ENCODE data around the gene CCDC177.
A peak's percentile ranks its signal among the peaks of the same experiment; 100 is the strongest.

CCDC177 gene

DNA sequence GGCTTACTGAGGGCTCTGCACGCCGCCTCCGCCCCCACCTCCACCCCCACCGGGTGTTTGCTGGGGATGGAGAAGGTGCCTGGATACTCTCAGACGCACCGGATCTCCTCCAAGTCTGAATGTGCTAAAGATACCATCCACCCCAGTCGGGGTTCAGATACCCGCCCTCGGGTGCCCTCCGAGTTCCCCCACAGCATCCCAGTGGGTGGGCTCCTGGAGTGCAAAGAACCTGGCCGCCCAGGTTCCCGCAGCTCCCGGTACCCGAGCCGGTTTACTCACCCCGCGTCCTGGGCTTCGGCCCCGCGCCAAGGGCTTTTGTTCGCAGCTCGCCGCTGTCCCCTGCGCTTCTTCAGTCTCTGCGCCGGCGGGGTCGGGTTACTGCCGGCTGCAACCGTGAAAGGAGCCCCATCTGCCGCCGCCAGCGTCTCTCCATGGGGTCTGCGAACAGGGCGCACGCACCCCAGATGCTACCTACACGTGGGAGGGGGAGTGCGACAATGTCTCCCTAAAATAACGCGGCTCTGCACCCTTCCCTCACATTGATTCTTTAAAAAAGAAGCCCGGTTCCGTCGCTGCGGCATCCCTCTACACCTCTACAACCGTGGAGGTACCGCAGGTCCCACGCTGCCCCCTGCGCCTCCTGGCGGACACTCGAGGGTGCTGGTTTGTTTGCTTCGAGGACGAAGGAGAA, at the start of gene CCDC177:
CCDC177 (minus strand) TSS at position 609 of the 691 bp plus-strand sequence. CDS start 1,249 bp downstream, outside the sequence.
- DNase-seq (ENCODE audit: low spot score): no peak

- no peak for DNase-seq (ENCODE audit: low spot score)
Observed at GRCh38 chr14:69624136-69624535, 49.5 kb upstream of the CCDC177 start.

GRCh38 chr14:69620981-69621380, 46.3 kb upstream of the CCDC177 start:
- DNase-seq (ENCODE audit: low spot score): no peak

- DNase-seq (ENCODE audit: low spot score): no peak
Observed at GRCh38 chr14:69620211-69620611, 45.5 kb upstream of the CCDC177 start.

GRCh38 chr14:69619012-69619411, 44.3 kb upstream of the CCDC177 start:
- DNase-seq (ENCODE audit: low spot score): no peak

DNA sequence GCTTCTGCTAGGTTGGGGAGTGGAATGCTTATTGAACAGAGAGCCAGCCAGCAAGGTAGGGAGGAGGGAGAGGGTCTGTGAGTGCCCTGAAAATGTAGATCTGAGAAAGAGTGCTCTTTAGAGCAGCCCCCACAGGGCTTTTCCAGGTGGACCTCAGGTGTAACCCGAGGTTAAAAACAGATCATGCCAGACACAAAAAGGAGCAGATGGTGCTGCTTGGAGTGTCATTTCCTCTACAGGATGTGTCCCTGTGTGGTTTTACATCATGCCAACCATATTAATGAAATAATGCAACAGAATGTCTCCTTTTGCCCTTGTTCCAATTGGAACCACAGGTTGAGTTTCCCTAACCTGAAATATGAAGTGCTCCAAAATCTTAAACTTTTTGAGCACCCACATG, 43.1 kb upstream of the CCDC177 start:
- no peak for DNase-seq (ENCODE audit: low spot score)

DNA sequence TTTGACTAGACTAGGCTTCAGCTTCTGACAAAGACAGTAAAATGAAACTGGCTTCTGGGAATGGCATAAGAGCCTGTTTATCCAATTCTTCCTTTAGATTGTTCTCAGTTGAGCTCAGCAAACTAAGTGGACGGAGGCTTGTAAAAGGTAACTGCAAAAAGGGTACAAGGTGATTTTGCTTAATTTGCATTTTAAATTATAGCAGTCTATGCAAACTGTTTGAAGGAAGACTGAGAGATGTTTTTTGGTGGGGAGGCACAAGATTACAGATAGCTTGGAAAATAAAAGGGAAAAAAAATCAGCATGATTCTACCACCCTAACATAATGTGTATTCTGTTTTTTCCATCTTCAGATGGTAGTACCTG, 41.7 kb upstream of the CCDC177 start:
- DNase-seq (ENCODE audit: low spot score): no peak

DNA sequence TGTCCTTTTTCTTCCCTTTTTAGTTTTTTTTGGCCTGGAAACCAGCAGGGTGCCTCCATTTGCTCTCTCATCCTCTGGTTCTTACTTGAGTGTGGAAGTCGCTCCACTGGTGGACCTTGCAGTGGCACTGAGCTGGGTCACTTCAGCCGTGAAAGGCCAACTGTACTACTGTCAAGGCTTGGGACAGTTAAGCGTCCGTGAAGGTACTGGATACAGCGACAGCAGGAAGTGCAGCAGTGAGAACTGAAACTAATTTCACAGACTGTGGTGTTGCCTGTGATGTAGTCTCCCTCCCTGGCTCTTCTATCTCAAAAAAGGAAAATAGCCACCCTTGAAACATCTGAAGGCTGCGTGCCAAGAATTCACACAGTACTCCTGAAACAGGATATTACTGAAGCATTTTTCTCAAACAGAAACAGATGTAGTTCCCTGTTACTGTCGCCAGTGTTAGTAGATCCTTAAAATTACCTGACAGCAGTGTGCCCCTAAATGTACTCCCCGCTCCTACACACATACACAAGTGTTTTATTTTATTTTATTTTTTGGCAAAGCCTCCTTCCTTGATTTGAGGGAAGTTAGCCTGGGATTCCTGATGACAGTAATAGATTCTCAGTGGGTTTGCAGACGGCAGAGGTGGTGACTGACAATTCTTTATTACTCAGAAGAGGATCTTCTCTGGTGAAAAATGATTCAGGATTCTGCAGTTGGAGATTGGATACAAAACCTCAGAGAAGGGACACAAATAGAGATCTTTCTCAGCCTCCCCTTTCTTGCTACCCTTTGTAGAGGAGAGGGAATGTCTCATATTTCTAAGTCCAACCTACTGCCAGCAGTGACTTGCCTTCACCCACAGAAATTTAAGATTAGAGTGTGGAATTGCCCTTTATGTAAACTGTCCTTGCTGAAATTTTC, 41.1 kb upstream of the CCDC177 start:
- DNase-seq (ENCODE audit: low spot score): peak; percentile 70

GRCh38 chr14:69615121-69615495, 40.4 kb upstream of the CCDC177 start:
- DNase-seq (ENCODE audit: low spot score): no peak

GRCh38 chr14:69614592-69614991, 39.9 kb upstream of the CCDC177 start:
- DNase-seq (ENCODE audit: low spot score): peak; percentile 69

GRCh38 chr14:69613312-69614073, 38.8 kb upstream of the CCDC177 start:
- no peak for DNase-seq (ENCODE audit: low spot score)

GRCh38 chr14:69612783-69613130, 38.1 kb upstream of the CCDC177 start:
- no peak for DNase-seq (ENCODE audit: low spot score)

DNA sequence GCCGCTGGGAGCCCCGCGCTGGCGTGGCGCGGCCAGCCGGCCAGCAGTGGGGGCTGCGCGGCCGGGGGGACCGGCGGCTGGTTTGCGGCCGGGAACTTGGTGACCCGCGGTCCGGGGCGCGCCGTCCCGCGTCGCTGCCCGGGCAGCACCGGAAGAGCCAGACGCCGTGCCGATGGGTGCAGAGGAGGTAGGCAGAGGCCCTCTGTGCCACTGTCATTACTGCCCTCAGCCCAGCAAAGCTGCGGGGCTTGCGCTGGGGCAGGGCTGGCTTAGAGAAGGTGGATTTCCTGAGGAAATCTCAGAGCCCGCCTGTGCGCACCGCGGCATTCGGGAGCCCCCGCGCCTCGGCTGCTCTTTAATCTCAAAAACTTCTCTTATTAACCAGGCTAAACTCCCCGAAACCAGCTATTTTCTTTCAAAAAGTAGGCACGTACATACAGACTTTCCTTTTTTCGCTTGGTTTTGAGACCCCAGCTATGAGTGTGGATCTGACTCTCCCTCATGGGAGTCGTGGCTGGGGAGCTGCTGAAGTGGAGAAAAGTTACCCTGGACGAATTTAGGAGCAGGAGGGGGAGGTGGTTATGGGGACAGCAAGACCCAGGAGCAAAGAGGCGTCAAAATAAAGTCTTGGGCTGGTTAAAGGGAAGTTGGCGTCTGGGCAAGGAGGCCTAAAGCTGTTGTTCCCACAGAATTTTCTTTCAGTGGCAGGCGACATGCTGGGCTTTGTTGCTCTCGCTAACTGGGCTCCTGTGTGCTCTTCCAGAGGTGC, 37.5 kb upstream of the CCDC177 start:
- peak; percentile 49 for DNase-seq (ENCODE audit: low spot score)

DNA sequence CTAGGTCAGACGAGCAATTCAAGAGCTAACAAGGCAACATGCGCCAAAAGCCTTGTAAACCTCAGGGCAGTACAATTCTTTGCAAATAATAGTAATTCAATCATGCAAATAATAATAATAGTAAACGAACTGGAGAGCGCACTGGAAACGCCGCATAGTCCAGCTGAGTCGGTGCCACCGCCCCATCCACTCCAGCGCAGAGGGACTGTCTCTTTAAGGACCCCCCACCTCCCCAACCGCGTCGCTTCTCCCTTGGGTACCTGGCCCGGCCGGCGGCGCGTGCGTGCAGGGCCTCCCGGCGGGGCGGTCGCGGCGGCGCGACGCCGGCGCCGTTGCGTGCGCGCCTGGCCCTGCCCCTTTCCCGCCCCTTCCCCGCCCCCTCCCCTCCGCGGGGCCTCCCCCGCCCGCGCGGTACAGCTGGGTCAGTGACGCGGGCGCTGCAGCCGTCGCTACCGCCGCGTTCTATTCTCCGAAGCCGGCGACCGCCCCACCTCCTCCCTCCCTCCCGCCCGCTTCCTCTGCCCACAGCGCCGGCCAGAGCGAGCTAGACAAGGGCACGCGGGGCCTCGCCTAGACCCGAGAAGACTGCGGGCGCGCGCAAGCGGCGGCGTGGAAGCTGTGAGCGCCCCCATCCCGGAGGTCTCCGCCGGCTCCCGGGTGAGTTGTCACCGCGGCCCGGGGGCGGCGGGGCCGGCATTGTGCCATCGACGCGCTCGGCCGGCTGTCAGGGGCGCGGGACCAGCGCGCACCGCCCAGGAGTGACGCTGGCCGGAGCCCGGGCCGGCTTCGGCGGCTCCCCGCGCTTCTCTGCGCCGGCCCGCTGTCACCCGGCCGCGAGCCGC, 36.7 kb upstream of the CCDC177 start, which contains the start of gene SUSD6:
SUSD6 (plus strand) TSS at position 425 of the 842 bp plus-strand sequence. CDS start 46,997 bp downstream, outside the sequence.
- peak; percentile 91 for DNase-seq (ENCODE audit: low spot score)

DNA sequence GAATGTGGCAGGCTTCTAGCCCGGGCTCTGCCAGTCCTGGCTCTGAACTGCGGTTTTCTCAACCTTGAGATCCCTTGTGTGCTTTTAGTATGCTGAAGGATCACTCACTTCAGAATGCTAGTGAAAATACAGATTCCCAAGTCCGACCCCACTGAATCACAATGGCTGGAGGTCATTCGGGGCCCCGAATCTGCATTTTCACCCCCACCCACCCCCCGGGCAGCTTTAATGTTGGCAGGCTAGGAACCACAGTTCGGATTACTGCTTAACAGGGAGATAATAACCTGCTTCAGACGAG, 36.2 kb upstream of the CCDC177 start:
- DNase-seq (ENCODE audit: low spot score): no peak

- no peak for DNase-seq (ENCODE audit: low spot score)
Observed at GRCh38 chr14:69610020-69610873, 35.6 kb upstream of the CCDC177 start.

DNA sequence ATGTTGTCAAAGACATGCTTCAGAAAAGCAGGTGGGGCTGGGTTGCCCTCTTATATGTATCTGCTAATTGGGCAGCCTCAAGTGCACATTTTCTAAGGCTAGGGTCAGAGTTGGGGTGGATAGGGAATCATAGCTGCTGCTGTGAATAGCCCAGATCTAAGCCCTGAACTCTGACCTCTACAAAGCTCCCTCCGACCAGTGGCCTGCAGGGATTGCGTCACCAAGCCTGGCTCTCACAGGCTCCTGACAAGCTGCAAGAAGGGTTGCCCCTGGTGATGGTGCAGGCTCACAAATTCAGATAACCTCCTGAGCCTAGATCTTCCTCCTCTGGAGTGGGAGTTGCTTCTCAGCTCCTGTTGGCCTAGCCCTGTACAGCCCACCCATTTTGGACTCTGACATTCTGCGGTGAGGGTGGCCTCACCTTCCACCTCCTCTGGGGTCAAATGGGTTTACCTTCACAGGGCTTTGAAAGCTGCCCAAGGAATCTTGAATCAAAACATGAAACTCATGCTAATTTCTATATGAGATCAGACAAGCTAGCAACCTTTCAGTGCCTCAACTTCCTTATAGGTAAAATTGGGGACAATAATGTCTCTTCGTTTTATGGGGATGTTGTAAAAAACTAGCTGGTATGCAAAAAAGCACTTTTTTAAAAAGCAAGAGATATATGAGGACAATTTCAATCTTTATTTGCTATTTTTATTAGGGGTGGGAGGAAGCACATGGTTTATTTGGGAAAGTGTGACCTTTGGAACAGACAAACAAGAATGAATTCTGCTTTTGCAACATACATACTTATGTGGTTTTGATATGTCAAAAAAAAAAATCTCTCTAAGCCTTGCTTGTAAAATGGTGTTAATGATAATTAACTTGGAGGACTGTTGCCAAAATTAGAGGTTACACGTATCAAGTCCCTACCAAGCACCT, 31.9 kb upstream of the CCDC177 start:
- no peak for DNase-seq (ENCODE audit: low spot score)

DNA sequence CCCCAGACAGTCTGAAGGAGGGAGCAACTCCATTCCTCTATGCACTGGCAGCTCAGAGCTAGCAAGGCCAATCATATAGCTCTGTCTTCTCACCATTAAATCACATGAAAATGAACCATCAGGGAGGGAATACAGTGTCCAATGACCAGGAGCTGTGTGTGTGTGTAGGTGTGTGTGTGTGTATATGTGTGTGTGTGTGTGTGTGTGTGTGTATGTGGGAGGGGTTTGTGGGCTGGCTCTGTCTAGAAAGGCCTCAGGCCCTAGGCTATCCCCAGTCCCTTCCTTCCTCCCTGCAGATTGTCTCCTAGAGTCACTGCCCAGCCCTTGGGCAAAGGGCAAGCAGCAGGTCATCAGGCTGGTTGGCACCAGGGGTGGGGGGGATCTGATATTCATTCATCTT, 31.1 kb upstream of the CCDC177 start:
- no peak for DNase-seq (ENCODE audit: low spot score)

- DNase-seq (ENCODE audit: low spot score): no peak
Observed at GRCh38 chr14:69600304-69600891, 25.7 kb upstream of the CCDC177 start.
